ENCODE data around the gene CPLX1.

CPLX1 gene

GRCh38 chr4:825971-826330 is at the start of gene CPLX1:
TSS of gene CPLX1 (minus strand) at chr4:826129. CDS start at chr4:824522, 1,607 bp downstream.
- no peak for DNase-seq (ENCODE audit: low read depth, low spot score)

- no peak for DNase-seq (ENCODE audit: low read depth, low spot score)
Measured at GRCh38 chr4:874971-875817, 49.3 kb upstream of the CPLX1 start.

DNA sequence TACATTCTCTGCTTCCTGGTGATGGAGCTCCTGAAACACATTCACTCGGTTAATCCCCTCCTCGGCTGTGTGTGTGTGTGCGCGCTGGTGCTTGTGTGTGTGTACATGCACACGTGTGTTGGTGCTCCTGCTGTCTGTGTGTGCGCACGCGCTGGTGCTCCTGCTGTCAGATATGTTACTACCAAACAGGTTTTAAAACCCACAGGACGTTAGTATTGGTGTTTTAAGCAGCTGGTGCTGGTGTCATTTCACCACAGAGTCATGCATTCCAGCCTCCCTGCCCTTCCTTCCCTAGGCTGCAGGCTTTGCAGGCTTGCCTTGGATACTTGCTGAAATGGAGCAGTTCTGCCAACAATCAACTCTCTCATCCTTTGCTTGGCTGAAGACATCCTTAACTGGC is 48.1 kb upstream of the CPLX1 start:
- DNase-seq (ENCODE audit: low read depth, low spot score), result no peak

DNA sequence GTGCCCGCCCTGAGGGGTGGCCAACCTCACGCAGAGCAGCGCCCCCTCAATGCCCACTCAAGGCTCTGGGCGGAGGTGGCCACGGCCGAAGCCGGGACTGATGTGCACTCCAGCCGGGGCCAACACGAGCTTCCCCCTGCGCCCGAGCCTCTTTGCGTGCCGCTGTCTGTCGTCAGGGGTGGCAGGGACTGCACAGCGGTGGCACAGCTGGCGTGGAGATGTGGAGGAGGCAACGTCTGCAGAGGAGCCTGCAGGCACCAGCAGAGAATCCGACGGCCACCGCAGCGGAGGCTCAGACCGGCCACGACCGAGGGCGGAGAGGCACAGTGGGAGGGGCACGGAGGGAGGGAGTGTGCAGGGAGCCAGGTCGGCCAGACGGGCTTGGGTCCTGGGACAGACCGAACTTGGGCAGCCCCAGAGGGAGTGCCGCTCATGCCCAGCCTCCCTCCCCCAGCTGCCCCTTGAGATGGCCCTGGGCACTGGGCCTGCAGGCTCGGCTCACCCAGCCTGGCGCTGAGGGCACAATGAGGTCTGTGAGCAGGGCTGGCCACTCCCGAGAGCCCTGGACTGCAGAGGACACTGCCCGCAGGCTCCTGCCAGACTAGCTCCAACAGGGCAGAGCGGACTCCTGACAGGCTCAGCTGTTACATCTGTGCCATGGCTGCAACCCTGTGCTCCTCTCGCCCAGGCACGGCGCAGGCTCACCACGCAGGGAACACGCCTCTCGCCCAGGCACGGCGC is 46.5 kb upstream of the CPLX1 start:
- DNase-seq (ENCODE audit: low read depth, low spot score), result no peak

- no peak for DNase-seq (ENCODE audit: low read depth, low spot score)
Measured at GRCh38 chr4:871484-871883, 45.6 kb upstream of the CPLX1 start.

DNA sequence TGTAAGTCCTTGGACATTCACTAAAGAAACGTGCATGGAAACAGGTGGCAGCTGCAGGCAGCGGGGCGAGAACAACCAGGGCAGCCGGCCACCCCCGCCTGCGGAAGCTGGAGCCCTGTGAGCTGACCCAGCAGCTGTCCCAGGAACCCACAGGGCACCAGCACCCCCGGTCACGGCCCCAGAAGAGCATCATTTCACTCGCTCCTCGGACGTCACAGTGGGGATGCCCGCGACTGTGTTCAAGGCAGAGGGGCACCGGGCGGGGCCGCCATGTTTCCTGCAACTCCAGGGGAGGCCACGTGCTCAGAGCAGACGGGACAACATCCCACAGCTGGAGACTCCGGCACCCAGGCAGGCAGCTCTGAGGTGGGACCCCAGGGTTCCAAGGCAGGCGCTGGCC is 45.0 kb upstream of the CPLX1 start:
- no peak for DNase-seq (ENCODE audit: low read depth, low spot score)

GRCh38 chr4:869776-870175 is 43.8 kb upstream of the CPLX1 start:
- DNase-seq (ENCODE audit: low read depth, low spot score), result no peak

- DNase-seq (ENCODE audit: low read depth, low spot score), result no peak
Measured at GRCh38 chr4:868421-868820, 42.5 kb upstream of the CPLX1 start.

DNA sequence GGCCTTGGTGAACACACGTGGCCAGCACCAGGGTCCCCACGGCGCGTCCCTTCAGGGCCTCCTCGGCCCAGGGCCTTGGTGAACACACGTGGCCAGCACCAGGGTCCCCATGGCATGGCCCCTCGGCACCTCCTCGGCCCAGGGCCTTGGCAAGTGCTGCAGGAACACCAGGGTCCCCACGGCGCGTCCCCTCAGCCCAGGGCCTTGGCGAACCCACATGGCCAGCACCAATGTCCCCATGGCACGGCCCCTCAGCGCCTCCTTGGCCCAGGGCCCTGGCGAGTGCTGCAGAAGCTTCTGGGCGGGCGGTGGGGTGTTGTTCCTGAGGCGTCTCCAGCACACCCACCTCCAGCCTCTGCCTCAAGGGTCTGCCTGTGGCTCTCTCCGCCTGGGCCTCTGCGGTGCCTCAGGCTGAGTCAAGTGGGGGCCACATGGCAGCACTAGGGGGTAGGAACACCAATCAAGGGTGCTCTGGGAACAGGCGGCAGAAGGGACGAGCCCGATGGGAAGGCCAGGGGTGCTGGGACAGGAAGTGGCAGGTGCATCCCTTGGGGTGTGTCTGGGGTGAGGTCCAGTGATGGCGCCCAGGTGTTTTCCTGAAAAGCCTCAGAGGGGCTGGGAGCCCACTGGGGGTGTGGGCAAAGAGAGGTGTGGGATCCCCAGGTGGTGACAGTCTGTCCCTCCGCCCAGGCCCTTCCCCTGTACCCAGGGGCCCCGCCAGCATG is 41.8 kb upstream of the CPLX1 start:
- DNase-seq (ENCODE audit: low read depth, low spot score), result no peak

DNA sequence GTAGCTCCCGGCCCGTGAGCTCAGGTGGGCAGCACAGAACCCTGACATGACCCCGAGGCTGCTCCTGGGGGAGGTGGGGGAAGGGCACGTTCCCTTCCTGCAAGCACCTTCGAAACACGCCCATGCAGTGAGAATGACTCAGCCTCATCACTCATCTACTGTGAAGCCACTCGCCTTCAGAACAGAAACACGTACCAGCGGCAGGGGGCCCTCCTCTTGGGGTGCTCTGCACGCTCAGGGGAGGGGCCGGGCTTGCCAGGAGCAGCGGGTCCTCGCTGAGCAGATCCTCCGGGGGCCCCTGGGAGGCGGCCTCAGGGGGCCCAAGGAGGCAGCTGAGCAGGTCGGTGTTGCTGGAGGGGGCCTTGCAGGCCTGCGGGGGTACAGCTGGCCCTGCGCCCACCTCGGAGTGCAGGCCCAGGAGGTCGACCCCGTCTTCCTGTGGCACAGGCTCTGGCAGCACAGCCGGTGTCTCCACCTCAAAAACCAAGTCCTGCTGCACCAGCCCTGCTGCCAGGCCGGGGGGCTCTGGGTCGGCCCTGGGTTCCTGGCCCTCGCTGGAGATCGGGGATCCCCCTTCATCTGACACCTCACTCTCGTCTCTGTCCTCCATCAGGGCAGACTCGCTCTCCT is 40.9 kb upstream of the CPLX1 start:
- no peak for DNase-seq (ENCODE audit: low read depth, low spot score)

DNA sequence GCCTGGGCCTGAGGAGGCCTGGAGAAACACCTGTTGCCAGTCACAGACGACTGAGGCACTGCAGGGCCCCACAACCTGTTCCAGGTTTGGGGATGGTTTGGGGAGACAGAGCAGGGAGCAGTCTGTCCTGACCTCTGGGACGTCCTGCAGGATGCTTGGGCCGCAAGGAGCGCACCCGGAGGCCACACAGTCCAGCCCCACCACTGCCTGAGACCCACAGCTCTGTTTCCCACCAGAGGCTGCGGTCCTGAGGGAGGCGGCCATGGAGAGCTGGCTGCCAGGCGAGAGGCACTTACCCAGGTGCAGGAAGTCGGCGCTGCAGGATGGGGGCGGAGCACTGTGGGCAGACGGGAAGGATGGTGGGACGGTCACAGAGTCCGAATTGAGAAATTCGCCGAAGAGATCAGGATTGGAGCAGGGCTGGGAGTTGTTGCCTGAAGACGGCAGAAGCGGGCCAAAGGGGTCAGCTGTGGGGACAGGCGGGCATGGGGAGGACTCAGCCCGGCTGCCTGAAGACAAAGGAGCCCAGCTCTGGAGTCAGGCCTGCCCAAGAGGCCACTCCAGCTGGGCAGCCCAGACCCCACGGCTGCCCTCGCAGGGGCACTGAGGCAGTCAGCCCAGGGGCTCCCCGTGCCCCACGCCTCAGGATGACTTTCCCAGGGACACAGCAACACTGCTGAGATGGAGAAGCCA is 40.3 kb upstream of the CPLX1 start:
- DNase-seq (ENCODE audit: low read depth, low spot score), result no peak

- no peak for DNase-seq (ENCODE audit: low read depth, low spot score)
Measured at GRCh38 chr4:865572-865971, 39.6 kb upstream of the CPLX1 start.

GRCh38 chr4:865121-865465 is 39.2 kb upstream of the CPLX1 start:
- DNase-seq (ENCODE audit: low read depth, low spot score), result no peak

DNA sequence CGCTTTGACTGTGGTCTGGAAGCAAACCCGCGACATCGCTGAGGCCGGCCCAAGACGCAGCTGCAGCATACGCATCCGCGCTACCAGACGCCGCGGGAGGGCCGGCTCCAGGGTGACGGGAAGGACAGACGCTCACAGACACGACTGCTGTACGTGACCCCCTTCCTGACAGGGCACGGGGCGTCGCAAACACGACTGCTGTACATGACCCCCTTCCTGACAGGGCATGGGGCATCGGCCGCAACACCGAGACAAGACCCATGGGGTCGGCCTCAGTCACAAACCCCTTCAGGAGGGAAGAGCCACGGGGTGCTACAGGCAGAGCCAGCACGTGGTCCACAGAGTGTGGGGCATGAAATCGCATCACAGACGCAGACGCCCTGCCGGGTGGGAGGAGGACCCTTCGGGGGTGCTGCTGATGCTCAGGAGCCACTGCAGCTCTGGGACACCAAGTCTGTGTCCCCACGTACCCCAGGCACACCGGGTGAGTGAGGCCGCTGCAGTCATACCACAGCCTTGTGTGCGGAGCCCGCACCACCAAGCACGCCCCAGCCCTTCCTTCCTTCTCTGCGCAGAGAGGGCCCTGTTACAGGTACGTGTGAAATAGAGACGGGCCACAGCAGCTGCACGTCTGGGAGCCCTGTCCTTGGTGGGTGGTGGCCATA is 38.7 kb upstream of the CPLX1 start:
- DNase-seq (ENCODE audit: low read depth, low spot score), result no peak

DNA sequence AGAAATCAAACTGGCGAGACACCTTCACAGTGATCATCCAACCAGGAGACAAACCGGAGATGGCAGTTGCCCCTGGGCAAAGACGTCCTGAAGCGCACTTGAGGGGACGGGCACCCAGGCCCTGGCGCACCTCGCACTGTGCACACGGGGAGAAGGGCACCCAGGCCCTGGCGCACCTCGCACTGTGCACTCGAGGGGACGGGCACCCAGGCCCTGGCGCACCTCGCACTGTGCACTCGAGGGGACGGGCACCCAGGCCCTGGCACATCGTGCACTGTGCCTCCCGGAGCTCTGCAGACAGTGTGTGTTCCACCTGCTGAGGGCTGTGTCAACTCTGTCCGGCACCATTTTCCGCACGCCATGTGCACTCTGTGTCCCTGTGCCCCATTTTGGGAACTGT is 34.6 kb upstream of the CPLX1 start:
- no peak for DNase-seq (ENCODE audit: low read depth, low spot score)

DNA sequence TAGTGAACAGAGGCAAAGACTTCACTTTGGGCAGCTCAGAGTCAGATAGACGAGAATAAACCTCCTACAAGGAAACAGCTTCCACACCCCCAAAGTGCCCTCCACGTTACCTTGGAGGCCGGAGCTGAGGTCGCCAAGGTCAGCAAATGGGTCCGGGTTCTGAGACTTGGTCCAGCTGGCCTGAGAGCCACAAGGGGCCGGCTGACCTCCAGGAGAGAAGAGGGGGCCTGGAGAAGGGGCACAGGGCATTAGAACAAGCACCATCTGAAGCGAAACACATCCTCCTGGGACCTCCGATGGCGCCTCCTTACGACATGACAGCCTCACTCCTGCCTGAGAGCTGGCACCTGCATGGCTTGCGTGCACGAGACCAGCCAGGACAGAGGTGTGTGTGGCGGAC is 33.6 kb upstream of the CPLX1 start:
- DNase-seq (ENCODE audit: low read depth, low spot score), result no peak

DNA sequence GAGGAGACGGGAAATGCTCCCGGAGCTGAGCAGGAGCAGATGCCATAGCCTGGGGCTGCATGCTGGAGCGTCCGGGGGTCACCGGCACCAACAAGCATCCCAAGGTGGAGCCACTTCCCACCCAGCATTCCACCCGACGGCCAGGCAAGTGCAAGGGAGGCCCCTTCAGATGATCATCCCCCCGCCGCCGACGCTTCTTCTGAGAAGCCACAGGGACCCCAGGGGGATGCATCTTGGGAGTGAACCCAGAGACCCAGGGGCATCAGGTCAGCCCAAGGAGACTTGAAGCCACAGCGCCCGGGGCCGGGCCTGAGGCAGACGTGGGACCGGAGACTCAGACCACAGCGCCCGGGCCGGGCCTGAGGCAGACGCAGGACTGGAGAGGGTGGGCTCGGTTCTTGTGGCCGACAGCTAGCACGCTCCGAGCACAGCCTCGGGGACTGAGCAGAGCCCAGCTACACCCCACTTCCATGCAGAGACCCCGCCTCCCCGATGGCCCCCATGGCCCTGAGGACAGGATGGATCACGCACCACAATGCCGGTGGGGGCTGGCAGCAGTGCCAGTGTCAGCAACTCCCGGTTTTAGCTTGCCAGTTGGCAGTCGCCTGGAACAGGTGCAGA is 33.0 kb upstream of the CPLX1 start:
- no peak for DNase-seq (ENCODE audit: low read depth, low spot score)

DNA sequence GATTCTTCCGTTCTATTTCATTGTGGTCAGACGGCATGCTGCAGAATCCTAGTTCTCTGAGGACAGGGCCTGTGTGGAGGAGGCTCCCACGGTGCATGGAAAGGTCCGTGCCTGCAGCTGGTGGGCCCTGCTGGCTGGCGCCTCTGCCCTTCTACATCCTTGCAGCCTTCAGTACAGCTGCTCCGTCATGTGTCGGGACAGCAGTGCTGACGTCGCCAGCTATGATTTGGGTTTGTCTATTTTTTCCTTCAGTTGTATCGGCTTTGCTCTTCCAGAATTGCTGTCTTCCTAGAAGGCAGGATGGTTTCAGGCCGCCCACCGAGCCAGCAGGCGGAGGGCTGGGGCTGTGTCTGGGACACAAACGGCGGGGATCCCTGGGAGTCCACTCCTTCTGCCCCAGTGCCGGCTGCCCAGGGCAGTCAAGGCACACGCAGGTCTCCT is 32.1 kb upstream of the CPLX1 start:
- DNase-seq (ENCODE audit: low read depth, low spot score), result no peak

- DNase-seq (ENCODE audit: low read depth, low spot score), result no peak
Measured at GRCh38 chr4:857461-857860, 31.5 kb upstream of the CPLX1 start.

DNA sequence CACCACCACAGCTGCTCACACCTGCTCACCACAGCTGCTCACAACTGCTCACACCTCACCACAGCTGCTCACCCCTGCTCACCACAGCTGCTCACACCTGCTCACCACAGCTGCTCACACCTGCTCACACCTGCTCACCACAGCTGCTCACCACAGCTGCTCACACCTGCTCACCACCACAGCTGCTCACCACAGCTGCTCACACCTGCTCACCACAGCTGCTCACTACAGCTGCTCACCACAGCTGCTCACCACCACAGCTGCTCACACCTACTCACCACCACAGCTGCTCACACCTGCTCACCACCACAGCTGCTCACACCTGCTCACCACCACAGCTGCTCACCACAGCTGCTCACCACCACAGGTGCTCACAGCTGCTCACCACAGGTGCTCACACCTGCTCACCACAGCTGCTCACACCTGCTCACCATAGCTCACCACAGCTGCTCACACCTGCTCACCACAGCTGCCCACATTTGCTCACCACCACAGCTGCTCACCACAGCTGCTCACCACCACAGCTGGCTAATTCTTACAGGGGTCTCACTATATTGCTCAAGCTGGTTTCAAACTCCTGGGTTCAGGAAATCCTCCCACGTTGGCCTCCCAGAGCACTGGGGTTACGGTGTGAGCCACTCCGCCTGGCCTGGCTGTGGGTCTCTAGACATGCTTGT is 30.4 kb upstream of the CPLX1 start:
- DNase-seq (ENCODE audit: low read depth, low spot score), result no peak

Data from ELF-1 (cell line).